Fibroblast of gingiva (primary cell): ENCODE results near the gene VAPB.

ENCODE experiments used
- DNase-seq: peaks from one replicate; pipeline ENCODE4 v3.0.0-alpha.2; 2011; ENCODE audit warnings: low read depth

VAPB gene

DNA sequence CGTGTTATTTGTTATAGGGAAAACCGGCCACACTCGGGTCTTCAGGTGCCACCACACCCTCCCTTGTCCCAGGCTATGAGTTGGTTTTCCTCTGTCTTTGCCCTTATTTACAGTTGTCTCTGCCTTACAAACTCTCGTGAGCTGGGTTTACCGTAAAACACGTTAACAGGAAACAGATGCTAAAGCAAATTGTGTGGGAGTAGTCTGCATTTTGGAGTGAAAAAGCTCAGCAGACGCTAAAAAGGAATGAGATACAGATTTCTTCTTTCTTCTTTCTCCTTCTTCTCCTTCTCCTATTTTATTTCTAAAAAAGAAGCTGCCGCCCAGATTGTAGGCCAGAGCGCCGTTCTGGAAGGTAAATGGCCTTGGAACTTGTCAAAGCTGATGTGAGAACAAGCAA, 74.2 kb downstream of the VAPB start:
- DNase-seq, result no peak

DNA sequence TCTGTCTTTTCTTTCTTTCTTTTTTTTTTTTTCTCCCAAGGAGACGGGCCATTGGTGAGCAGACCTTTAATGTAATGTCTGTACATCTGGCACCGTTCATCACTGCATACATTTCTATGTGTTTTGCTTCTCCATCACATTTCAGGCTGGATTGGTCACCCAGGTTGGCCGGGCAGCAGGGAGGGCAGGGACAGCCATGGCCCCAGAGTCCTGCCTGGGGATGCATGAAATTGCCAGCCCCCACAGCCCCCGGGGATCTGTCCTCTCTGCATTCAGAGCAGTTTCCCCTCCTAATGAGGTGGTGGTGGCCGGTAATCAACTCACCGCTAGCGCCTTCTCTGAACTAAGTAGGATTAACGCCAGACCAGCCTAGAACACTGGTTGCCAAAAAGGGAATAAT, 75.8 kb downstream of the VAPB start:
- no peak for DNase-seq

- no peak for DNase-seq
These were observed 77.2 kb downstream of the VAPB start for GRCh38 chr20:58466095-58466708.

DNA sequence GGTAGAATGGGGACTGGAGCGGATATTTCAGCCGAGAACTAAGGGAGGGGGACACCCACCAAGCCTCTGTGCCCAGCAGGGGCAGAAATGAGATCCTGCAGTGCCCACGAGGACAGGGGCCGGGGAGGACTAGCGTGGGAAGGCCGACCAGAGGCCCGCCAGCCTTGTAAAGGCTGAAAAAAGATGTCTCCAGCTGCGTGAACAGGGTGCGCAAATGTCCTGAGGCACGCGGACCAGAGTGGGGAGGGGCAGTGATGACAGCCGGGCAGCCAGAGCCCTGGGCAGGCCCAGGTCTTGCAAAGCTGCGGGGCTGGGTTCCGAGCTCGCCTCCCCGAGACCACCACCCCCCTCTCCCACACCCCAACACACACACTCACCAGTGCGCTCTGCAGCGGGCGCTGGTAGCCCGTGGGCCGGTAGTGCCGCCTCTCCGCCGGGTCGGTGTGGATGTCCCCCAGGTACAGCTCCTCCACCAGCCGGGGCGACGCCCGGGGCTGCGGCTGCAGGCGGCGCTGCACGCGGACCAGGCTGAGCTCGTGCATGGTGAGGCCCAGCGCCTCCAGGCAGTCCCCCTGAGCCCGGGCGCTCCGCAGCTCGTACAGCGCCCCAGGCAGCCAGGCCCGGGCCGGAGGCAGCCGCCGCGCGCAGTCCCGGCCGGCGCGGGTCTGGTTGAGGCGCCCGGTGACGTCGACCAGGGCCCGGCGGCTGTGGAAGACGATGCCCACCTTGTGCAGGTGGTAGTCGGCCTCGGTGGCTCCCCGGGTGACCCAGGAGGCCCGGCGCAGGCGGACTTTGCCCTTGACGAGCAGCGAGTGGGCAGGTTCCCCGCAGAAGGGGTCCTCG, 77.9 kb downstream of the VAPB start:
- DNase-seq, result no peak

GRCh38 chr20:58467572-58468527, 78.8 kb downstream of the VAPB start:
- no peak for DNase-seq

- DNase-seq, result no peak
These were observed 80.6 kb downstream of the VAPB start for GRCh38 chr20:58469616-58470015.

DNA sequence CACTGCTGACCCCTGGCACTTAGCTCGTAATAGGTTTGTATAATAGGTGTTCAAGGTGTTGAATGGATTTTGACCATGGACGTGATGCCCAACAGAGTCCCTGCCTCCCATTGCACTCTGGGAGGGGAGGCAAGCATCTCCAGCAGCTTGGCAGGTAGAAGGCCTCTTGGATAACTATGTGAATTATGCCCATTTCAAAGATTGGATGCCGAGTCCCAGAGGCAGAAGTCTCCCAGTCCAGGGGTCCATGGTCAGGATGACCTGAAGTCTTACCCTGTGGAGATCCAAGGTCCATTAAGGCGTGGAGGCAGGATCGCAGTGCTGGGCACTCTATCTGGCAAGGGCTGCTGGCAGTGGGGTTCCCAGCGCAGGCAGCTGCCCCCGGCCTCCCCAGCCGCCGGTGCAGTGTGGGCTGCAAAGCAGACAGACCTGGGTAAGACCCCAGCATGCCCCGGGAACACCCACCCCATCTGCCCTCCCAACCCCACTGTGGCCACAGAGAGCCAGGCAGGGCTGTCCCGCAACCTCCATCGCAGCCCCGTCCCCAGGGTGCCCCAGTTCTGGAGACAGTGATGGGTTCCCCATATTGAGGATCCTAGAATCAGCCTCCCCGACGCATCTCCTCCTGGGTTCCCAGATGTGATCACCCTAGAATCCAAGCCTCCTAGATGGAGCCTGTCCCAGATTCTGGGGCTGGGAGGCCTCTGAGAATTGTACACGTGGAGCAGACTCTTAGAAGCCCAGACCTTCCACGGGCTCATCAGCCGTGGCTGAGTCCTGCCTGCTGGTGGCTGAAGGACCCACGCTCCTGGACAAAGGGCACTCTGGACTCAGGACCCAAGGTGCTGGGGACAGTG, 81.5 kb downstream of the VAPB start:
- no peak for DNase-seq

GRCh38 chr20:58471193-58472164, 82.5 kb downstream of the VAPB start:
- peak; percentile 42 for DNase-seq

DNA sequence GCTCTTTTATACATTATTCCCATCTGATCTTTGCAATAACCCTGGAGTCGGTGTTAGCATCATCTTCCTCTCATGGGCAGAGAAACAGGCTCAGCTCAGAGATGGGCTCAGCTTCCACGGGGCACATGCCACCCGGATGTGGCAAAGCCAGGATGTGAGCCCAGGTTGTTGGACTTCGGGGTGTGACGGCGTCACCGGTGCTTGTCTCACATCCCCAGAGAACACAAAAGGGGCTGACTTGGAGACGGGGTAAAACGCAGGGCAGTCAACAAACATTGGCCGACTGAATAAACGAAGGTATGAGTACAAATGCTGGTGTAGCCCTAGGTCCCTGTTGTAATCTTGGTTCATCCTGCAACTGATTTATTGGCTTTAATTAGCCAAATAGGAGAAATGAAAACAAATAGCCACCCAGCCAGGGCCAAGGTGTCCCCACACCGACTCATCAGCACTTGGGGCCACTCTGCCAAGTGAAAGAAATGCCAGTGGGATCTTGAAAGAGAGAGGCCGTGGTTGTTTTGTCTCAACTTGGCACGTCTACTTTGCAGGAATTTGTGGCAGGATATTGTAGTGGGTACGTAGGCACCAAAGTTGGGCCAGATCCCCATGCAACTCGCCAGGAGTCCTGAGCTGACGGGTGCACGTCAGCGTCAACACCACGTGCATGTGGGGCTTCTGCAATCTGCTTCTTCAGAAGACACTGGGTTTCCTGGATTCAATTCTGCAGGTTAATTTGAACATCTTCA, 83.4 kb downstream of the VAPB start:
- DNase-seq, result no peak

- no peak for DNase-seq
These were observed 84.7 kb downstream of the VAPB start for GRCh38 chr20:58473453-58474425.

- DNase-seq, result no peak
These were observed 86.4 kb downstream of the VAPB start for GRCh38 chr20:58475466-58475865.

DNA sequence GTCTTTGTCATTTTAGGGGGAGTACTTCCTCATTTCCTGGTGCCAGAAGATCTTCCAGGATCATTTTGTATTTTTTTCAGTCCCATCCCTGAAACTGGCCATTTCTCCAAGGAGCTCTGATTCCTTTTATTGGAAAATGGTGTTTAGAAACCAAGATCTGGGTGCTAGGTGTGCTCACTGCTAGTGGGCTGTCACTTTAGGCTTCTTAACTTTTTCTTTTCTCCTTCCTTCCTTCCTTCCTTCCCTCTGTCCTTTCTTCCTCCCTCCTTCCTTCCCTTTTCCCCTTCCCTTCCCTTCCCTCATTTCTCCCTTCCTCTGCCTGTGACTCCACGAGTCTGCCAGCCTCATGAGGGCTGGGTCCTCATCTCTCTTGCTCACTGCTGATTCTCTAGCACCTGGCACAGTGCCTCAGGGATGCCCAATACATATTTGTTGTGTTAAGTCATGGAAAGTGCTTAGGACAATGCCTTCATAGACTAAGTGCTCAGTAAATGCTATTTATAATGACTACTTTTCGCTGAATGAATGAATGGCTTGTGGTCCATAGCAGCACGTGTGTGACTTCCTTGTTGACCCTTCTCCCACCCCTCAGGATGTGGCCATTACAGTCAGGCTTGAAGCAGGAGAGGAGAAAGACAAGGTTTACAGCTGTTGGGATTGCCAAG, 89.2 kb downstream of the VAPB start:
- no peak for DNase-seq

DNA sequence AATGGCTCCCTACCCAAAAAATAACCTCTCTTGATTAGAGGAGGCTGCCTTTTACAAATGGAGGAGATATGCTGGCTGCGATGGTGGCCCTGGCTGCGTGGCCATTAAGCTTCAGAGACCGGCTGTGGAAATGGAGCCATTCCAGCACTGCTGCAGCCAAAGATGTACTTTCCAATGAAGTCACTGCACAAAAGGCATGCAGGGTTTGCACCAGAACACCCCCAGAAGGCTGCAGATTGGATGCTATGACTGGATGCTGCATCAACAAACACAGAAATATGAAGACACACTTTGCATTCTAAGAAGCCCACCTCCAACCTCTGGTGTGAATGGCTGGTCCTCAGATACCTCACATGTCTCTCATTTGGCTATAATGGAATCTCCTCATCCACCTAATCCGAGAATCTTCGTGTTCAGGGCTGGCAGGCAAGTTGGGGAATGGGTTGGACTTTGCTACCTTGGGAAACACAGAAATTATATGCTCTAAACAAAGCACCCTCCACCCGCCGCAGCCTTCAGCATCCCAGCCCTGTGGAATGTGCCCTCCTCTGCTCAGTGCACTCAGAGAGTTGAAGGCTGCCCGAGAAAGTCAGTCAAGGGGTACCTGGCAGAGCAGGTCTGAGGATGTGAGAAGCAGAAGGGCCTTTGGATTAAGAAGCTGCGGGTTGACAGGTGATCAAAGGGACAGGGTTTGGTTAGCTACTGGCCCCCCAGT, 90.9 kb downstream of the VAPB start:
- DNase-seq, result no peak

DNA sequence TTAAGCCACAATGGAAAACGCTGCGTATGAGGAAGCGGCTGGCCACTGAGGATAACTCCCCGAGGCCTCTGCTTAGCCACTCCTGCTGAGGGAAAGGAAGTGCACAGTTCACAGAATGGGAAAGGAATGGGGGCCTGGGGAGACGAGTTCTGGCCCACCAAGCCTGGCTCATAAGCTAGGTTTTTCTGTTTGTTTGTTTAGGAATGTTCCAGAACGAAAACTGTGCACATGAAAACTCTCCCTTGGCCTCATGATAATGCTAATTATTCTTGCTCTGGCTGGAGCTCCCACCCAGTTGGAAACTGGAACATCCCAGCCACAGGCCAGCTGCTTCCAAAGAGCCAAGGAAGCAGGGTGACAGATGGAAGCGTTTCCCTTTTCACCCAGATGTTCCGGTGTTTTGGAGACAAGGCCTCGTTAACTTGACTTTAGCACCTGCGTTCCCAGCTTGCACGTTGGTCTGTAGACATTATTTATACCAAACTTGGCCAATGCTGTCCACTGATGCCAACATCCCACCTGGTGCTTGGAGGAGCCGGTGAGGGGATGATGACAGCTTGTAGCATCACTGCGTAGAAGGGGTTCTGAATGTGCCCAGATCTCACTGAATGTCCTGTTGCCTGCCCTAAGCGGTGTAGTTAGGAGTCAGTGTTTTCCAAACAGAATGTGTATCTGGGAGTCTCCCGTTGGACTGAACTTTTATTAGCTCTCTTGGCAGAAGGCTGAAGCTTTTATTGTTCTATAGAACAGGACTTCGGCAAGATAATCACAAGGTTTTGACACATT, 91.7 kb downstream of the VAPB start:
- no peak for DNase-seq

DNA sequence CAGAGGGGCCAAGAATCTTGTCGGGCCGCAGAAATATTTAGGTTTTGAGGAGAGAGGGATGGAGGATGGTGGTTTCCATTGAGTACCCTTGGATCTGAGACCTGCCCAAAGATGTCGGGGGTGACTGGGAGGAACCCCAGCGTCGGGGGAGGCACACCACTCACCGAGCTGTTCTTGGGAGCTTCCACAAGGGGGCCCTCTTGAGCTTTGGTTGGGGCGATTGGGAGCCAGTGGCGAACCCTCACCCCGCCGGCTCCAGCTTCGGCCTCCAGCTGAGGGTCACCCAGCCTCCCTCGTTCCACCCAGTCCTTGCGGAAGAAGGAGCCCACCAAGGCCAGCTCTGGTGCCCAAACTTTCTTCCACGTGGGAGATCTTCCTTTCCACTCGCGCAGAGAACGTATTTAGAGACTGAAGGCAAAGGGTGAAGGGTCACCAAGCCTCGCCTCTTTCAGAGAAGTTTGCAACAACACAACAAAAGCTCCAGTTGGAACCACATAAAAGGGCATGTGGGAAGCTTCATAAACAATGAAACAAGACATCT, 92.5 kb downstream of the VAPB start:
- DNase-seq, result peak; percentile 11

GRCh38 chr20:58482416-58482815, 93.4 kb downstream of the VAPB start:
- DNase-seq, result no peak
